Loucy (cell line): ENCODE measurements around the gene SUGP1.
"Not testable (repeated sequence)": the region's sequence is repeated elsewhere in the genome, so short reads cannot be mapped to it uniquely, and the experiment has no call there.

Experiments
- H2AFZ ChIP-seq: fragments of 200-600 bp; sonication (generic); 2 replicates; pipeline ENCODE4 v1.6.0; 2016; ENCODE audit warnings: antibody characterized with exemption, mild to moderate bottlenecking, low read length, moderate library complexity
- H3F3A ChIP-seq: fragments of 200-600 bp; 2 replicates; pipeline ENCODE4 v1.6.0; 2016; ENCODE audit warnings: antibody characterized with exemption, low read depth, mild to moderate bottlenecking
- H3K27me3 ChIP-seq: fragments of 200-600 bp; sonication (generic); 2 replicates; pipeline ENCODE4 v1.6.1; 2014; ENCODE audit warnings: low read length, mild to moderate bottlenecking; ENCODE audit not compliant: insufficient read depth, poor library complexity, severe bottlenecking
- H3K36me3 ChIP-seq: fragments of 200-600 bp; sonication (generic); 2 replicates; pipeline ENCODE4 v1.6.1; 2016; ENCODE audit warnings: low read length; ENCODE audit not compliant: insufficient read depth
- H3K4me1 ChIP-seq: fragments of 200-600 bp; sonication (generic); 2 replicates; pipeline ENCODE4 v1.5.1; 2014; ENCODE audit warnings: low read length, mild to moderate bottlenecking; ENCODE audit not compliant: insufficient read depth, poor library complexity, severe bottlenecking
- H3K4me2 ChIP-seq: fragments of 200-600 bp; sonication (generic); 2 replicates; pipeline ENCODE4 v1.6.0; 2014; ENCODE audit warnings: antibody characterized with exemption, low read length, low read depth, mild to moderate bottlenecking; ENCODE audit not compliant: poor library complexity, severe bottlenecking
- H3K4me3 ChIP-seq: fragments of 200-600 bp; sonication (generic); 2 replicates; pipeline ENCODE4 v1.5.1; 2014; ENCODE audit warnings: low read length, mild to moderate bottlenecking, mixed read lengths; ENCODE audit not compliant: poor library complexity, severe bottlenecking
- H3K79me2 ChIP-seq: fragments of 200-600 bp; sonication (generic); 2 replicates; pipeline ENCODE4 v1.6.1; 2014; ENCODE audit warnings: low read length; ENCODE audit not compliant: insufficient read depth
- H3K9ac ChIP-seq: fragments of 200-600 bp; sonication (generic); 2 replicates; pipeline ENCODE4 v1.6.0; 2014; ENCODE audit warnings: mild to moderate bottlenecking, low read depth, low read length, moderate library complexity; ENCODE audit not compliant: poor library complexity, severe bottlenecking
- H3K9me2 ChIP-seq: fragments of 200-600 bp; sonication (generic); replicated peaks from 2 replicates; pipeline ENCODE4 v1.6.1; 2016; ENCODE audit warnings: low read depth, low read length, mixed read lengths
- H3K9me3 ChIP-seq: fragments of 200-600 bp; sonication (generic); 2 replicates; pipeline ENCODE4 v1.6.1; 2014; ENCODE audit warnings: mild to moderate bottlenecking, antibody characterized with exemption, low read length, low read depth; ENCODE audit not compliant: insufficient read depth
- H4K20me1 ChIP-seq: fragments of 200-600 bp; sonication (generic); 2 replicates; pipeline ENCODE4 v1.6.0; 2014; ENCODE audit warnings: antibody characterized with exemption, low read length, mild to moderate bottlenecking; ENCODE audit not compliant: insufficient read depth, poor library complexity, severe bottlenecking
- EZH2phosphoT487 ChIP-seq: fragments of 200-600 bp; IDR thresholded peaks from 2 replicates; pipeline ENCODE4 v1.6.1; 2018; ENCODE audit warnings: antibody characterized with exemption, mild to moderate bottlenecking, moderate library complexity, borderline replicate concordance
- TF ChIP-seq, protein P1 (sequence below): fragments of 200-600 bp; sonication (generic); conservative IDR thresholded peaks from 2 replicates; pipeline ENCODE4 v1.5.1; 2014; ENCODE audit warnings: mild to moderate bottlenecking, antibody characterized with exemption, low read length

The SUGP1 gene

GRCh38 chr19:19354932-19355331, 34.6 kb upstream of the SUGP1 start:
- H3K9me3 ChIP-seq, result no peaks in the 10 kb centered on the region
- H3K27me3 ChIP-seq, result no peaks in the 10 kb centered on the region
- H3K9ac ChIP-seq, result no peak overlapping the region
- H3K36me3 ChIP-seq, result peaks cover 45% of the 10 kb centered on the region; the same call in 1 of the 2 replicates
- no peak overlapping the region for H3K4me3 ChIP-seq
- no peak overlapping the region for H2AFZ ChIP-seq
- no peak overlapping the region for H3K4me2 ChIP-seq
- no peaks in the 10 kb centered on the region for H4K20me1 ChIP-seq
- TF ChIP-seq, protein P1, sequence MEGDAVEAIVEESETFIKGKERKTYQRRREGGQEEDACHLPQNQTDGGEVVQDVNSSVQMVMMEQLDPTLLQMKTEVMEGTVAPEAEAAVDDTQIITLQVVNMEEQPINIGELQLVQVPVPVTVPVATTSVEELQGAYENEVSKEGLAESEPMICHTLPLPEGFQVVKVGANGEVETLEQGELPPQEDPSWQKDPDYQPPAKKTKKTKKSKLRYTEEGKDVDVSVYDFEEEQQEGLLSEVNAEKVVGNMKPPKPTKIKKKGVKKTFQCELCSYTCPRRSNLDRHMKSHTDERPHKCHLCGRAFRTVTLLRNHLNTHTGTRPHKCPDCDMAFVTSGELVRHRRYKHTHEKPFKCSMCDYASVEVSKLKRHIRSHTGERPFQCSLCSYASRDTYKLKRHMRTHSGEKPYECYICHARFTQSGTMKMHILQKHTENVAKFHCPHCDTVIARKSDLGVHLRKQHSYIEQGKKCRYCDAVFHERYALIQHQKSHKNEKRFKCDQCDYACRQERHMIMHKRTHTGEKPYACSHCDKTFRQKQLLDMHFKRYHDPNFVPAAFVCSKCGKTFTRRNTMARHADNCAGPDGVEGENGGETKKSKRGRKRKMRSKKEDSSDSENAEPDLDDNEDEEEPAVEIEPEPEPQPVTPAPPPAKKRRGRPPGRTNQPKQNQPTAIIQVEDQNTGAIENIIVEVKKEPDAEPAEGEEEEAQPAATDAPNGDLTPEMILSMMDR, result no peak
- TF ChIP-seq EZH2phosphoT487, result no peak
- no peaks in the 10 kb centered on the region for H3K9me2 ChIP-seq
- H3K79me2 ChIP-seq, result no peaks in the 10 kb centered on the region
- no peaks in the 10 kb centered on the region for H3K4me1 ChIP-seq
- H3F3A ChIP-seq, result no peaks in the 10 kb centered on the region

- H3K9ac ChIP-seq, result no peak overlapping the region
- peaks cover 52% of the 10 kb centered on the region; the same call in 1 of the 2 replicates for H3K36me3 ChIP-seq
- H3K4me3 ChIP-seq, result no peak overlapping the region
- H3K4me2 ChIP-seq, result no peak overlapping the region
- H4K20me1 ChIP-seq, result no peaks in the 10 kb centered on the region
- no peak for TF ChIP-seq EZH2phosphoT487
- TF ChIP-seq, protein P1, result no peak
- no peaks in the 10 kb centered on the region for H3K27me3 ChIP-seq
- no peaks in the 10 kb centered on the region for H3K9me3 ChIP-seq
- no peaks in the 10 kb centered on the region for H3F3A ChIP-seq
- no peak overlapping the region for H2AFZ ChIP-seq
- H3K79me2 ChIP-seq, result no peaks in the 10 kb centered on the region
- no peaks in the 10 kb centered on the region for H3K9me2 ChIP-seq
- H3K4me1 ChIP-seq, result no peaks in the 10 kb centered on the region
Measured at GRCh38 chr19:19354007-19354406, 33.7 kb upstream of the SUGP1 start.

DNA sequence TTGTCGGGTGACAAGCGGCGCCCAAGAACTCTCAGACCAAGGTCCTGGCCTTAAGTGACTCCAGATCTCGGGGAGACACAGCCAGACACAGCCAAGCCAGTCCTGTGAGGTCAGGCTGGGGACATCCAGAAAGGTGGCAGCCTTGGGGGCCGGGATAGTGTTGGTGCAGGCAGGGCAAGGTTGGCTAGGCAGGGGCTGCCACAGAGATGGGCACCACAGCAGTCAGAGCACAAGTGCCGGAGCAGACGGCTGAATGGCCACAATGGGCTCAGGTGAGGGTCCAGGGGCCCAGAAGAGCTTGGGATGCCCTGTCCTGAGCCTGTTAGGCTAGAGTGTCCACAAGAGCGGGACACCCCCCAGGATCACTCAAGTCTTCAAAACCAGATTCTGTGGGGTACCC, 32.5 kb upstream of the SUGP1 start:
- no peaks in the 10 kb centered on the region for H3K79me2 ChIP-seq
- H3K27me3 ChIP-seq, result no peaks in the 10 kb centered on the region
- H3F3A ChIP-seq, result no peaks in the 10 kb centered on the region
- no peak overlapping the region for H3K4me2 ChIP-seq
- H3K36me3 ChIP-seq, result peaks cover 54% of the 10 kb centered on the region; the same call in 1 of the 2 replicates
- H4K20me1 ChIP-seq, result no peaks in the 10 kb centered on the region
- TF ChIP-seq EZH2phosphoT487, result no peak
- TF ChIP-seq, protein P1, result no peak
- H3K9me3 ChIP-seq, result no peaks in the 10 kb centered on the region
- H3K4me1 ChIP-seq, result no peaks in the 10 kb centered on the region
- no peak overlapping the region for H2AFZ ChIP-seq
- H3K9ac ChIP-seq, result no peak overlapping the region
- no peak overlapping the region for H3K4me3 ChIP-seq
- H3K9me2 ChIP-seq, result no peaks in the 10 kb centered on the region

DNA sequence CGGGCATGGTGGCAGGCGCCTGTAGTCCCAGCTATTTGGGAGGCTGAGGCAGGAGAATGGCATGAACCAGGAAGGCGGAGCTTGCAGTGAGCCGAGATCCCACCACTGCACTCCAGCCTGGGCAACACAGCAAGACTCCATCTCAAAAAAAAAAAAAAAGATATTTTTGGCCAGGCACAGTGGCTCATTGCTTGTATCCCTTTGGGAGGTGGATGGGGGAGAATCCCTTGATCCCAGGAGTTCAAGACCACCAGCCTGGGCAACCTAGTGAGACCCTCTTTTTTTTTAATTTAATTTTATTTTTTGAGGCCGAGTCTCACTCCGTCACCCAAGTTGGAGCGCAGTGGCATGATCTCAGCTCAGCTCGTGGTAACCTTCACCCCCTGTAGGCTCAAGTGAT, 30.4 kb upstream of the SUGP1 start:
- not testable (repeated sequence) for H4K20me1 ChIP-seq, H3K79me2 ChIP-seq, H3K27me3 ChIP-seq, H3K4me2 ChIP-seq, H3K9ac ChIP-seq, H3K9me3 ChIP-seq, H3K9me2 ChIP-seq, H3K4me1 ChIP-seq, H3F3A ChIP-seq, H2AFZ ChIP-seq, H3K4me3 ChIP-seq
- peaks cover 55% of the 10 kb centered on the region; the same call in 1 of the 2 replicates for H3K36me3 ChIP-seq
